GM23338 (cell line): ENCODE data around the gene DDX39B. TPM values are rescaled to one million over a fixed set of nuclear protein-coding genes. Genes with fewer than 3 reads are reported as not detected.

Source experiments
- ATAC-seq: fragments of 200-7000 bp; cut with Tn5 transposase; 3 replicates; pipeline ENCODE4 v1.9.1; 2020
- DNase-seq: peaks from one replicate; pipeline ENCODE4 v3.0.0-alpha.2; 2015; ENCODE audit warnings: low spot score
- H2AFZ ChIP-seq: fragments of 200-600 bp; sonication (generic); 2 replicates; pipeline ENCODE4 v1.8.0; 2016; ENCODE audit warnings: antibody characterized with exemption, mild to moderate bottlenecking, moderate library complexity
- H3F3A ChIP-seq: fragments of 200-600 bp; sonication (generic); replicated peaks from 2 replicates; pipeline ENCODE4 v1.8.0; 2017; ENCODE audit warnings: antibody characterized with exemption, mixed run types, low read depth
- H3K27ac ChIP-seq: fragments of 200-600 bp; sonication (generic); 2 replicates; pipeline ENCODE4 v1.6.1; 2016; ENCODE audit warnings: low read depth
- H3K27me3 ChIP-seq: fragments of 200-600 bp; sonication (generic); 2 replicates; pipeline ENCODE4 v1.8.0; 2016; ENCODE audit warnings: mild to moderate bottlenecking, mixed run types, moderate library complexity; ENCODE audit not compliant: insufficient read depth
- H3K36me3 ChIP-seq: fragments of 200-600 bp; sonication (generic); 2 replicates; pipeline ENCODE4 v1.8.0; 2016; ENCODE audit warnings: mild to moderate bottlenecking; ENCODE audit not compliant: insufficient read depth
- H3K4me1 ChIP-seq: fragments of 200-600 bp; sonication (generic); 2 replicates; pipeline ENCODE4 v1.8.0; 2016; ENCODE audit warnings: mild to moderate bottlenecking, moderate library complexity; ENCODE audit not compliant: insufficient read depth
- H3K4me2 ChIP-seq: fragments of 200-600 bp; sonication (generic); 2 replicates; pipeline ENCODE4 v1.7.1; 2017; ENCODE audit warnings: mixed run types
- H3K4me3 ChIP-seq: fragments of 200-600 bp; sonication (generic); 2 replicates; pipeline ENCODE4 v1.6.1; 2016; ENCODE audit warnings: mixed run types
- H3K79me2 ChIP-seq: fragments of 200-600 bp; sonication (generic); replicated peaks from 2 replicates; pipeline ENCODE4 v1.8.0; 2017; ENCODE audit warnings: mild to moderate bottlenecking; ENCODE audit not compliant: insufficient read depth
- H3K9me2 ChIP-seq: fragments of 200-600 bp; sonication (generic); 2 replicates; pipeline ENCODE4 v1.8.0; 2017; ENCODE audit not compliant: insufficient read depth
- H4K20me1 ChIP-seq: fragments of 200-600 bp; sonication (generic); replicated peaks from 2 replicates; pipeline ENCODE4 v1.8.0; 2017; ENCODE audit warnings: mild to moderate bottlenecking; ENCODE audit not compliant: insufficient read depth
- H3K27ac Mint-ChIP-seq: 2 replicates; pipeline ENCODE4 v1.8.0; 2020; ENCODE audit warnings: inconsistent platforms, mild to moderate bottlenecking, moderate library complexity, mixed read lengths
- H3K27me3 Mint-ChIP-seq: 3 replicates; pipeline ENCODE4 v1.8.0; 2022; ENCODE audit warnings: low read depth, mild to moderate bottlenecking, moderate library complexity, mixed read lengths, inconsistent platforms; ENCODE audit not compliant: insufficient read depth, poor library complexity
- H3K36me3 Mint-ChIP-seq: 3 replicates; pipeline ENCODE4 v1.8.0; 2021; ENCODE audit warnings: low read depth, mild to moderate bottlenecking, inconsistent platforms, moderate library complexity, mixed read lengths
- H3K4me1 Mint-ChIP-seq: 3 replicates; pipeline ENCODE4 v1.8.0; 2020; ENCODE audit warnings: mild to moderate bottlenecking, inconsistent platforms, mixed read lengths
- H3K4me3 Mint-ChIP-seq: 3 replicates; pipeline ENCODE4 v1.8.0; 2021; ENCODE audit warnings: moderate library complexity, mild to moderate bottlenecking, inconsistent platforms, mixed read lengths
- H3K9me3 Mint-ChIP-seq: 3 replicates; pipeline ENCODE4 v1.8.0; 2020; ENCODE audit warnings: moderate library complexity, mild to moderate bottlenecking, inconsistent platforms, mixed read lengths
- CREB1 ChIP-seq: fragments of 250-450 bp; sonication (Bioruptor Pico); IDR thresholded peaks from 2 replicates; pipeline ENCODE4 v1.5.0; 2020; ENCODE audit warnings: low read depth, mild to moderate bottlenecking, moderate library complexity
- CTCF ChIP-seq, 2 experiments: fragments of 200-600 bp in 1 of 2; sonication (generic) in 1 of 2; conservative IDR thresholded peaks; 2 replicates each; pipeline versions ENCODE4 v1.5.1 to v1.6.1; 2016 to 2017; ENCODE audit warnings: antibody characterized with exemption in 2 of 2, low read depth in 2 of 2, mild to moderate bottlenecking in 2 of 2, moderate library complexity in 1 of 2
- ETS1 ChIP-seq: IDR thresholded peaks from 2 replicates; pipeline ENCODE4 v1.6.1; 2016; ENCODE audit warnings: antibody characterized with exemption
- EZH2 ChIP-seq: fragments of 200-600 bp; sonication (generic); IDR thresholded peaks from one replicate; pipeline ENCODE4 v1.8.0; 2017; ENCODE audit warnings: antibody characterized with exemption, mild to moderate bottlenecking, low read depth; ENCODE audit not compliant: unreplicated experiment
- EZH2phosphoT487 ChIP-seq: fragments of 200-600 bp; sonication (generic); IDR thresholded peaks from one replicate; pipeline ENCODE4 v1.8.1; 2018; ENCODE audit warnings: antibody characterized with exemption; ENCODE audit not compliant: unreplicated experiment
- JUNB ChIP-seq: IDR thresholded peaks from one replicate; pipeline ENCODE4 v1.6.1; 2016; ENCODE audit warnings: antibody characterized with exemption; ENCODE audit not compliant: unreplicated experiment
- NANOG ChIP-seq: IDR thresholded peaks from 2 replicates; pipeline ENCODE4 v1.6.1; 2016; ENCODE audit warnings: antibody characterized with exemption, borderline replicate concordance
- POLR2AphosphoS5 ChIP-seq: IDR thresholded peaks from 2 replicates; pipeline ENCODE4 v1.6.1; 2016; ENCODE audit warnings: antibody characterized with exemption, low read depth
- REST ChIP-seq: IDR thresholded peaks from one replicate; pipeline ENCODE4 v1.6.1; 2018; ENCODE audit warnings: antibody characterized with exemption; ENCODE audit not compliant: unreplicated experiment
- STAT1 ChIP-seq: IDR thresholded peaks from one replicate; pipeline ENCODE4 v1.6.1; 2016; ENCODE audit warnings: antibody characterized with exemption; ENCODE audit not compliant: unreplicated experiment
- ZNF114 ChIP-seq: fragments of 250-450 bp; sonication (Bioruptor Pico); IDR thresholded peaks from 2 replicates; pipeline ENCODE4 v1.5.0; 2020; ENCODE audit warnings: mild to moderate bottlenecking, moderate library complexity
- ZNF331 ChIP-seq: fragments of 250-450 bp; sonication (Bioruptor Pico); IDR thresholded peaks from 2 replicates; pipeline ENCODE4 v1.5.0; 2020; ENCODE audit warnings: low read depth, mild to moderate bottlenecking, moderate library complexity
- ZNF462 ChIP-seq: fragments of 250-450 bp; sonication (Bioruptor Pico); IDR thresholded peaks from 2 replicates; pipeline ENCODE4 v1.5.0; 2020; ENCODE audit warnings: mild to moderate bottlenecking, moderate library complexity
- polyA plus RNA-seq: library from polyadenylated mRNA; unstranded; fragments of >200 nt; fragmentation: Nextera tagmentation; extraction: Ambion mirVana; gene quantifications from 2 replicates; pipeline ENCODE4 v1.2.1, GENCODE V29; 2016
- total RNA-seq: library from RNA; depleted of rRNA; stranded (reverse); fragments of >200 nt; shearing (Covaris generic); gene quantifications from 2 replicates; pipeline ENCODE4 v1.2.3, GENCODE V29; 2014

DDX39B gene
- total and polyA plus RNA-seq, 2 experiments from 2014 or later = 341 to 849 TPM

- Histone ChIP-seq H3K79me2 (peaks cover 17% of the 10 kb centered on the region), H3K4me2 (peak within 1 kb of the TSS; percentile 79), H3K27ac (peak within 1 kb of the TSS; percentile 93), H3K9me2 (no peaks in the 10 kb centered on the region), H3K4me3 (peak within 1 kb of the TSS; percentile 58), H3K27me3 (no peaks in the 10 kb centered on the region), H3K36me3 (0 out of 2 replicates have a peak, but pooled peaks cover 8% of the 10 kb centered on the region), H4K20me1 (no peaks in the 10 kb centered on the region), H2AFZ (no peak within 1 kb of the TSS), H3K4me1 (peaks cover 11% of the 10 kb centered on the region; the same call in 1 of the 2 replicates), H3F3A (0 out of 2 replicates have a peak, but pooled peaks cover 4% of the 10 kb centered on the region)
- ATAC-seq (peak; percentile 85), DNase-seq (peak; percentile 98)
- H3K4me1 Mint-ChIP-seq = peaks cover 18% of the 10 kb centered on the region
- peaks cover 22% of the 10 kb centered on the region for H3K36me3 Mint-ChIP-seq
- H3K9me3 Mint-ChIP-seq = no peaks in the 10 kb centered on the region
- peaks cover 8% of the 10 kb centered on the region for H3K27me3 Mint-ChIP-seq
- H3K27ac Mint-ChIP-seq = peak within 1 kb of the TSS; percentile 95
- H3K4me3 Mint-ChIP-seq = peak within 1 kb of the TSS; percentile 76
- TF ChIP-seq STAT1 = no peak
- TF ChIP-seq EZH2 = no peak
- TF ChIP-seq CTCF (conservative IDR thresholded peaks at IDR 0.05; ENCODE audit: low read depth in 2 of 2) = no peak
- TF ChIP-seq ZNF462 (CRISPR knock-in tag) = no peak
- TF ChIP-seq REST = no peak
- peak; percentile 84 for TF ChIP-seq ETS1
- peak; percentile 61; the same call in 1 of the 2 replicates for TF ChIP-seq POLR2AphosphoS5
- peak; percentile 89 for TF ChIP-seq CREB1 (CRISPR knock-in tag)
- no peak for TF ChIP-seq JUNB
- TF ChIP-seq ZNF114 (CRISPR knock-in tag) = no peak
- TF ChIP-seq EZH2phosphoT487 = no peak
- no peak for TF ChIP-seq NANOG
- TF ChIP-seq ZNF331 (CRISPR knock-in tag) = no peak
Observed at GRCh38 chr6:31546958-31547726, 5.3 kb upstream of the DDX39B start, which contains the start of gene NFKBIL1. TSS of gene NFKBIL1 (plus strand) at chr6:31547608. CDS start at chr6:31547695, 87 bp downstream.
